Uterus (tissue), 2 donors: ENCODE measurements around the gene TANGO6.

Experiments used
- CTCF ChIP-seq, 4 experiments: fragments of 200-600 bp in 2 of 4; fragments of 450-650 bp in 2 of 4; sonication (generic) in 2 of 4; IDR thresholded peaks; one replicate each; pipeline ENCODE4 v1.5.1; 2016 to 2019; ENCODE audit warnings: antibody characterized with exemption in 4 of 4, mild to moderate bottlenecking in 2 of 4, moderate library complexity in 1 of 4
- POLR2A ChIP-seq, 2 donors: fragments of 450-650 bp; IDR thresholded peaks; one replicate each; pipeline ENCODE4 v1.6.1; 2016; ENCODE audit warnings: antibody characterized with exemption in 2 of 2, mild to moderate bottlenecking in 1 of 2, moderate library complexity in 1 of 2

- no peak for TF ChIP-seq CTCF (IDR thresholded peaks at IDR 0.05)
- no peak for TF ChIP-seq POLR2A (IDR thresholded peaks at IDR 0.05)
Observed at GRCh38 chr16:68972720-68973119, 129.4 kb downstream of the TANGO6 start.
